ENCODE results near the gene RBM28.

GRCh38 chr7:128358233-128358632, 14.5 kb upstream of the RBM28 start:
- TF ChIP-seq GATA2 (IDR thresholded peaks at IDR 0.05; ENCODE audit: low read depth, low read length) (no peak), GATA3 (IDR thresholded peaks at IDR 0.05; ENCODE audit: low read depth, low read length) (no peak)

Data from SH-SY5Y (cell line).